Raji (cell line): Measurements from ENCODE around the gene SLC7A9.

Experiments
- POLR2A ChIP-seq: IDR thresholded peaks from 2 replicates; pipeline ENCODE4 v1.6.1; 2011; ENCODE audit warnings: low read depth, low read length, control low read depth; ENCODE audit not compliant: insufficient read depth

Gene SLC7A9

GRCh38 chr19:32873247-32873959 is 3.8 kb upstream of the SLC7A9 start:
- TF ChIP-seq POLR2A: no peak

- TF ChIP-seq POLR2A: no peak
Observed at GRCh38 chr19:32872391-32872790, 2.8 kb upstream of the SLC7A9 start.

GRCh38 chr19:32870981-32871451 is 1.4 kb upstream of the SLC7A9 start:
- no peak for TF ChIP-seq POLR2A

GRCh38 chr19:32869966-32870573 is 503 bp upstream of the SLC7A9 start:
- TF ChIP-seq POLR2A: no peak

GRCh38 chr19:32868206-32868950 is 1.2 kb downstream of the SLC7A9 start:
- TF ChIP-seq POLR2A: no peak

- TF ChIP-seq POLR2A: no peak
Observed at GRCh38 chr19:32866564-32867265, 2.9 kb downstream of the SLC7A9 start.

GRCh38 chr19:32866061-32866460 is 3.5 kb downstream of the SLC7A9 start:
- no peak for TF ChIP-seq POLR2A

GRCh38 chr19:32865326-32865725 is 4.2 kb downstream of the SLC7A9 start:
- no peak for TF ChIP-seq POLR2A

GRCh38 chr19:32864318-32865007 is 5.1 kb downstream of the SLC7A9 start:
- no peak for TF ChIP-seq POLR2A

- no peak for TF ChIP-seq POLR2A
Observed at GRCh38 chr19:32863841-32864240, 5.7 kb downstream of the SLC7A9 start.

- TF ChIP-seq POLR2A: no peak
Observed at GRCh38 chr19:32863301-32863700, 6.3 kb downstream of the SLC7A9 start.

- no peak for TF ChIP-seq POLR2A
Observed at GRCh38 chr19:32862741-32863140, 6.8 kb downstream of the SLC7A9 start.

GRCh38 chr19:32862173-32862572 is 7.4 kb downstream of the SLC7A9 start:
- no peak for TF ChIP-seq POLR2A

- TF ChIP-seq POLR2A: no peak
Observed at GRCh38 chr19:32861596-32861995, 8.0 kb downstream of the SLC7A9 start.

GRCh38 chr19:32859591-32859990 is 10.0 kb downstream of the SLC7A9 start:
- TF ChIP-seq POLR2A: no peak
